ENCODE data around the gene CELF5.

- no peak for TF ChIP-seq EZH2phosphoT487 (IDR thresholded peaks at IDR 0.05; ENCODE audit: insufficient read depth, low read depth)
- TF ChIP-seq EZH2 (IDR thresholded peaks at IDR 0.05; ENCODE audit: insufficient read depth, poor library complexity, severe bottlenecking), result no peak
Observed at GRCh38 chr19:3268326-3268725, 43.9 kb downstream of the CELF5 start.

Data from GM23248 (cell line).